DMS153 (cell line): ENCODE data around the gene TNFAIP1.
"Not testable (repeated sequence)": the region's sequence is repeated elsewhere in the genome, so short reads cannot be mapped to it uniquely, and the experiment has no call there.

Experiments used
- DNase-seq: peaks from one replicate; lab custom pipeline; 2025; lab: John Stamatoyannopoulos, UW

The TNFAIP1 gene

GRCh38 chr17:28324781-28325180 lies 10.8 kb upstream of the TNFAIP1 start:
- DNase-seq = no peak

- DNase-seq = no peak
Measured at GRCh38 chr17:28325211-28325610, 10.3 kb upstream of the TNFAIP1 start.

- DNase-seq = no peak
Measured at GRCh38 chr17:28326114-28326513, 9.4 kb upstream of the TNFAIP1 start.

- DNase-seq = no peak
Measured at GRCh38 chr17:28327031-28327607, 8.4 kb upstream of the TNFAIP1 start.

- no peak for DNase-seq
Measured at GRCh38 chr17:28327709-28328108, 7.9 kb upstream of the TNFAIP1 start.

GRCh38 chr17:28328325-28328724 lies 7.2 kb upstream of the TNFAIP1 start:
- DNase-seq = no peak

- DNase-seq = no peak
Measured at GRCh38 chr17:28330671-28331070, 4.9 kb upstream of the TNFAIP1 start.

- DNase-seq = no peak
Measured at GRCh38 chr17:28331891-28332420, 3.6 kb upstream of the TNFAIP1 start.

- no peak for DNase-seq
Measured at GRCh38 chr17:28333083-28333746, 2.3 kb upstream of the TNFAIP1 start.

GRCh38 chr17:28334171-28334570 lies 1.4 kb upstream of the TNFAIP1 start:
- no peak for DNase-seq

- no peak for DNase-seq
Measured at GRCh38 chr17:28334666-28335200, 828 bp upstream of the TNFAIP1 start.

GRCh38 chr17:28335959-28336871 lies 654 bp downstream of the TNFAIP1 start:
- peak; percentile 22 for DNase-seq

- DNase-seq = no peak
Measured at GRCh38 chr17:28338056-28338768, 2.7 kb downstream of the TNFAIP1 start.

- DNase-seq = not testable (repeated sequence)
Measured at GRCh38 chr17:28338769-28339212, 3.2 kb downstream of the TNFAIP1 start.

- no peak for DNase-seq
Measured at GRCh38 chr17:28339431-28339830, 3.9 kb downstream of the TNFAIP1 start.

GRCh38 chr17:28340374-28340773 lies 4.8 kb downstream of the TNFAIP1 start:
- no peak for DNase-seq

GRCh38 chr17:28341516-28341915 lies 6.0 kb downstream of the TNFAIP1 start:
- no peak for DNase-seq

GRCh38 chr17:28342313-28342712 lies 6.8 kb downstream of the TNFAIP1 start:
- DNase-seq = no peak

GRCh38 chr17:28343491-28343932 lies 8.0 kb downstream of the TNFAIP1 start:
- DNase-seq = no peak

- DNase-seq = no peak
Measured at GRCh38 chr17:28344011-28344410, 8.4 kb downstream of the TNFAIP1 start.

- no peak for DNase-seq
Measured at GRCh38 chr17:28344435-28344901, 8.9 kb downstream of the TNFAIP1 start.
